Activated T-cell treated with anti-CD3 and anti-CD28 coated beads, Interleukin-2, amount 50 U/mL, for 4 hours (primary cell): ENCODE measurements around the gene DOCK6. TPM values are rescaled to one million over a fixed set of nuclear protein-coding genes. Genes with fewer than 3 reads are reported as not detected.
A peak's percentile ranks its signal among the peaks of the same experiment; 100 is the strongest.

ENCODE experiments used
- ATAC-seq, 2 donors: fragments of 200-7000 bp; cut with Tn5 transposase; one replicate each; pipeline ENCODE4 v1.10.0; 2021
- DNase-seq: peaks from one replicate; pipeline ENCODE4 v3.0.0-alpha.2; 2020
- H3K27me3 Mint-ChIP-seq: one replicate; pipeline ENCODE4 v1.8.0; 2021; ENCODE audit warnings: low read depth, mixed read lengths
- H3K36me3 Mint-ChIP-seq: one replicate; pipeline ENCODE4 v1.8.0; 2022; ENCODE audit warnings: mixed read lengths; ENCODE audit not compliant: insufficient read depth
- H3K4me1 Mint-ChIP-seq: one replicate; pipeline ENCODE4 v1.8.0; 2021; ENCODE audit warnings: low read depth, mixed read lengths
- H3K4me3 Mint-ChIP-seq: one replicate; pipeline ENCODE4 v1.8.0; 2021; ENCODE audit warnings: mild to moderate bottlenecking, moderate library complexity, mixed read lengths
- H3K9me3 Mint-ChIP-seq: one replicate; pipeline ENCODE4 v1.8.0; 2021; ENCODE audit warnings: mixed read lengths
- total RNA-seq, 3 donors: library from RNA; stranded (reverse); gene quantifications; one replicate each; pipeline ENCODE4 v1.2.1, GENCODE V29; 2021

Gene DOCK6
- total RNA-seq = 1 to 10 TPM; 1.7 to 2.9 (median 2.1) TPM

DNA sequence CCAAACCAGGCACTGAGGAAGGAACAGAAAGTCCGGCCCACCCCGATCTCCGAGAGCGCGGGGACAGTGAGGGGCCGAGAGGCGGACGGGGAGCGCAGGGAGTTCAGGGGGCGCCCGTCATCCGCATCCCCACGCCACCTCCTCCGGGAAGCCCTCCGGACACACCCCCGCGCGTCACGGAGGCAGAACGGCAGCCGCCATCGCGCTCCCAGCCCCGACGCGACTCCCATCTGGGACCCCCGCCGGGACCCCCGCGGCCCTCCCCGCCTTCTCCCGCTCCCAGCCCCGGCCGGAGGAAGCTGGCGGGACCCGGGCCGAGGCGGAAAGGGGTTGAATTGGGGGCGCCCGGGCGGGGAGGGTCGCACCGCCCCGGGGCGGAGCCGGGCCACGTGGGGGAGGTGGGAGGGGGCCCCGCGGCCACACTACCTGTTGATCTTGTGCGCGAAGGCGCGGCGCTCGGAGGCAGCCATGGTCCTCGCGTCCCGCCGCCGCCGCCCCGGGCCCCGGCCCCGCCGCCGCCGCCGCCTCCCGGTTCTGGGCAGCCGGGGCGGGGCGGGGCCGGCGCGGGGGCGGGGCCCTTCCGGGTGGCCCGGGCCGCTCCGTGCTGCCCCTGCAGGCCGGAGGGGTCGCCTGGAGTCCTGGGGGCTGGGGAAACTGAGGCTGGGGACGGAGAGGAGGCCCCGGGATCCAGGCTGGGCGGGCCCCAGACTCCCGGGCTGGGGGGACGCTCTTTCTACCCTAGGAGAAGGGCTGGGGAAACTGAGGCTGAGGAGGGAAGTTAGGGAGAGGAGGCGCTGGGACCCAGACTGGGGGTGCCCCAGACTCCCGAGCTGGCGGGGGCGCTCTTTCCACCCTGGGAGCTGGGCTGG, at the start of gene DOCK6:
TSS of gene DOCK6 (minus strand) at position 554 of the 869 bp plus-strand sequence. CDS start at position 470, 84 bp downstream.
- Mint-ChIP-seq H3K36me3 (no peaks in the 10 kb centered on the region), H3K9me3 (no peaks in the 10 kb centered on the region), H3K4me3 (peak within 1 kb of the TSS; percentile 74), H3K27me3 (peaks cover 54% of the 10 kb centered on the region), H3K4me1 (peaks cover 4% of the 10 kb centered on the region)
- ATAC-seq (peak; percentile 67 to 70), DNase-seq (no peak)

GRCh38 chr19:11306337-11306736, 44.0 kb upstream of the DOCK6 start:
- Mint-ChIP-seq H3K27me3 (peaks cover 14% of the 10 kb centered on the region), H3K4me3 (no peak overlapping the region), H3K9me3 (no peaks in the 10 kb centered on the region), H3K4me1 (no peaks in the 10 kb centered on the region), H3K36me3 (no peaks in the 10 kb centered on the region)
- no peak for DNase-seq
- ATAC-seq = no peak

GRCh38 chr19:11304936-11305335, 42.6 kb upstream of the DOCK6 start:
- Mint-ChIP-seq H3K27me3 (peaks cover 14% of the 10 kb centered on the region), H3K4me3 (no peak overlapping the region), H3K4me1 (no peaks in the 10 kb centered on the region), H3K36me3 (no peaks in the 10 kb centered on the region), H3K9me3 (no peaks in the 10 kb centered on the region)
- ATAC-seq (no peak), DNase-seq (no peak)

- no peaks in the 10 kb centered on the region for H3K9me3 Mint-ChIP-seq
- peaks cover 8% of the 10 kb centered on the region for H3K27me3 Mint-ChIP-seq
- H3K36me3 Mint-ChIP-seq = no peaks in the 10 kb centered on the region
- no peak overlapping the region for H3K4me3 Mint-ChIP-seq
- DNase-seq (no peak), ATAC-seq (no peak)
- H3K4me1 Mint-ChIP-seq = no peaks in the 10 kb centered on the region
Observed at GRCh38 chr19:11300811-11301120, 38.4 kb upstream of the DOCK6 start.

DNA sequence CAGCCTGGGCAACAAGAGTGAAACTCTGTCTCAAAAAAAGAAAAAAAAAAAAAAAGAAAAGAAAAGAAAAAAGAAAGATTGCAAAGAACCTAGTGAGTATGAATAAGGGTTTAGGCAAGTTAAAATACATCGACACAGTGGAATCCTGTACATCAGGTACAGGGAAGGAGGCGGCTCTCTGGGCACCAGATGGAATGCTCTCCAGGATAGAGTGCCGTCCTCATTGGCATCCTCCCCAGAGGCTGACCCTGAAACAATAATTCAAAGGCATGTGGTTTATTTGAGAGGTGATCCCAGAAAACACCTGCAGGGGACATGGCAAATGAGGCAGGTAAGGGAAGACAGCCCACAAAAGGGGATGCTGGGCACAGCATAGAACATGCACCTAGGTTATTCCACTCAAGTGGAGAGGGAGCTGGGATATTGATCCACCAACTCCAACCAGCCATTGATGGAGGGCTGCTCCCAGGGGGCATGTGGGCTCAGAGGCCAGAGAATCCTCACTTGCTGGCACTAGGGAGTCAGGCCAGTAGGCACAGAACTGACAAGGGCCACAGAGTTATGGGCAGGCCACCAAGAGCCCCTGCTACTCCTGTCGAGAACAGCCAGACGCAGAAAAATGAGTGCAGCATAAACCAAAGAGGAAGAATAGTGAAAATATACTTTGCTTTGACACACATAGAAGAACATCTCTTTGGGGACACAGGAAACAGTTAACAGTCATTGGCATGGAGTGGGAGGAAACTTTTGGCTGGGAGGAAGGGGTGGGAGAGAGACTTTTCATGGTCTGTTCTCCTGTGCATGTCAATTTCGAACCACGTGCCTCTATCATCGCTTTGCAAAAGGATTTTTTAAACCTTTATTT, 37.9 kb upstream of the DOCK6 start:
- no peak overlapping the region for H3K4me3 Mint-ChIP-seq

GRCh38 chr19:11296264-11296663, 33.9 kb upstream of the DOCK6 start:
- Mint-ChIP-seq H3K36me3 (no peaks in the 10 kb centered on the region), H3K9me3 (no peaks in the 10 kb centered on the region), H3K27me3 (peaks cover 14% of the 10 kb centered on the region), H3K4me3 (no peak overlapping the region), H3K4me1 (peaks cover 9% of the 10 kb centered on the region)
- DNase-seq (no peak), ATAC-seq (no peak)

More for the DNA sequence above, 37.9 kb upstream of the DOCK6 start:
- H3K9me3 Mint-ChIP-seq = no peaks in the 10 kb centered on the region
- DNase-seq = no peak
- H3K36me3 Mint-ChIP-seq = no peaks in the 10 kb centered on the region
- H3K4me1 Mint-ChIP-seq = no peaks in the 10 kb centered on the region
- peaks cover 9% of the 10 kb centered on the region for H3K27me3 Mint-ChIP-seq
- no peak for ATAC-seq

- Mint-ChIP-seq H3K4me1 (peaks cover 9% of the 10 kb centered on the region), H3K4me3 (no peak within 1 kb of the TSS), H3K36me3 (no peaks in the 10 kb centered on the region), H3K9me3 (no peaks in the 10 kb centered on the region), H3K27me3 (peaks cover 17% of the 10 kb centered on the region)
- no peak for ATAC-seq
- DNase-seq = no peak
Observed at GRCh38 chr19:11295665-11296245, 33.4 kb upstream of the DOCK6 start, which contains the start of gene TSPAN16. TSS of gene TSPAN16 (plus strand) at chr19:11296160. CDS start at chr19:11296298, 138 bp downstream.

GRCh38 chr19:11295180-11295579, 32.9 kb upstream of the DOCK6 start:
- Mint-ChIP-seq H3K36me3 (no peaks in the 10 kb centered on the region), H3K27me3 (peaks cover 20% of the 10 kb centered on the region), H3K9me3 (no peaks in the 10 kb centered on the region), H3K4me3 (no peak overlapping the region), H3K4me1 (peaks cover 9% of the 10 kb centered on the region)
- ATAC-seq (no peak), DNase-seq (no peak)

DNA sequence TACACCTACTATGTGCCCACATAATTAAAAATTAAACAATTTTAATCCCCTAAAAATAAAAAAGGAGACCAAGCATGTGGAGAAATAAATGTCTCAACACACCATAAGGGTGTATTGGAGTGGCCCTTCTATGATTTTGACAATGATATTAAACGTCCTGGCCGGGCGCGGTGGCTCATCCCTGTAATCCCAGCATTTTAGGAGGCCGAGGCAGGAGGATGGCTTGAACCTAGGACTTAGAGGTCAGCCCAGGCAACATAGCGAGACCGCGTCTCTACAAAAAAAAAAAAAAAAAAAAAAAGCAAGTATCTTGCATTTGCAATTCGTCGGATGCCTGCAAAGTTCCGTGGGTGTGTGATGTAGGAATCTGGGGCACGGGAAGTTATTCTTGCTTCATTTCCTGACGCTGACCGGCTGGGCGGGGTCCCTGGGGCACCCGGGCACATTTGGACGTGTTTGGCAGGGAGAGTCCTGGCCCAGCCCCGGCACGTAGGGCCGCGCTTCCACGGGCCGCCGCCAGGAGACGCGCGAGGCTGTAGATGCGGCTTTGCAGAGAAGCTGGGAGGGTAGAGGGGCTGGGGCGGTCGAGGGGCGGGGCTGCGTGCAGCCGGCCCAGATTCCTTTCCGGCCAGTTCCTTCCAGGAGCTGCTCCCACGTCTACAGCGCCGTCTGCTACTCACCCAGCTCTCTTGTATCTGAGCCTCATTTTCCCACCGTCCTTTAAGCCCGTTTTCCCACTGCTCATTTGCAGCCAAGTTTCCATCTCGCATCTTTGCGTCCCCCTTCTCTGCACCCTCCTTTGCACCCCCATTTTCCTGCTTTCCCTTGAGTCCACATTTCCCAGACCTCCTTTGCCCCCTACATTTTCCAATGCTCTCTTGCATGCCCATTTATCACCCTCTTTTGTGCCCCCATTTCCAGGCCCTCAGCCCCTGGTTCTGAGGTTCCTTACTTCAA, 31.4 kb upstream of the DOCK6 start:
- peak; percentile 70 for DNase-seq
- Mint-ChIP-seq H3K4me1 (peaks cover 9% of the 10 kb centered on the region), H3K9me3 (no peaks in the 10 kb centered on the region), H3K27me3 (peaks cover 28% of the 10 kb centered on the region), H3K36me3 (no peaks in the 10 kb centered on the region), H3K4me3 (no peak overlapping the region)
- ATAC-seq = peak; percentile 99 to 100

GRCh38 chr19:11291991-11292390, 29.7 kb upstream of the DOCK6 start:
- DNase-seq (no peak), ATAC-seq (no peak)
- no peaks in the 10 kb centered on the region for H3K36me3 Mint-ChIP-seq
- no peak overlapping the region for H3K4me3 Mint-ChIP-seq
- H3K27me3 Mint-ChIP-seq = peaks cover 35% of the 10 kb centered on the region
- H3K9me3 Mint-ChIP-seq = no peaks in the 10 kb centered on the region
- peaks cover 9% of the 10 kb centered on the region for H3K4me1 Mint-ChIP-seq

DNA sequence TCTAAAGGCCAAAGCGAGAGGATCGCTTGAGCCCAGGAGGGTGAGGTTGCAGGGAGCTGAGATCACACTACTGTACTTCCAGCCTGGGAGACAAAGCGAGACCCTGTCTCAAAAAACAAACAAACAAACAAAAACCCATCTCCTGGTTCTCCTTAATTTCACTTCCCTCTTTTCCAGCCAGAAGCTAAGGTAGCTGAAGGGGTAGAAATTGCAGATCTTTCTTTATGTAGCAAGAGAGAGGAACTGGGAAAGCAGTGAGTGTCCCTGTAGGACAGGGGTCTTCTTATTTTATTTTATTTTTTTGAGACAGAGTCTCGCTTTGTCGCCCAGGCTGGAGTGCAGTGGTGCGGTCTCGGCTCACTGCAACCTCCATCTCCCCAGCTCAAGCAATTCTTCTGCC, 29.1 kb upstream of the DOCK6 start:
- ATAC-seq (no peak), DNase-seq (no peak)
- Mint-ChIP-seq H3K4me3 (no peak overlapping the region), H3K4me1 (peaks cover 9% of the 10 kb centered on the region), H3K27me3 (peaks cover 36% of the 10 kb centered on the region), H3K9me3 (no peaks in the 10 kb centered on the region), H3K36me3 (no peaks in the 10 kb centered on the region)

GRCh38 chr19:11290256-11290655, 27.9 kb upstream of the DOCK6 start:
- H3K4me1 Mint-ChIP-seq = peaks cover 9% of the 10 kb centered on the region
- H3K4me3 Mint-ChIP-seq = no peak overlapping the region
- ATAC-seq (no peak), DNase-seq (no peak)
- H3K9me3 Mint-ChIP-seq = no peaks in the 10 kb centered on the region
- peaks cover 37% of the 10 kb centered on the region for H3K27me3 Mint-ChIP-seq
- no peaks in the 10 kb centered on the region for H3K36me3 Mint-ChIP-seq

DNA sequence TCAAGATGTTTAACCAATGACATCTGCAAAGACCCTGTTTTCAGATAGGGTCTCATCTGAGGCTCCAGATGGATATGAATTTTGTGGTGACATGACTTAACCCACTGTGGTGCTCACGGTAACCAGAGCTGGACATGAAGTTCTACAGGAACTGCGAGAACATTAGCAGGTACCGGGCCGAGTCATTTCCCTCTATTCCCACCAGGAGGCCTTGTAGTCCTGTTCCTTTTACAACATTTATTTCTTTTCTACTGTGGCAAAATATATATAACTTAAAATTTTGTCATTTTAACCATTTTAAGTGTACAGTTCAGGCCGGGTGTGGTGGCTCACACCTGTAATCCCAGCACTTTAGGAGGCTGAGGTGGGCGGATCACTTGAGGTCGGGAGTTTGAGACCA, 26.0 kb upstream of the DOCK6 start:
- DNase-seq = no peak
- Mint-ChIP-seq H3K4me1 (peaks cover 1% of the 10 kb centered on the region), H3K27me3 (peaks cover 36% of the 10 kb centered on the region), H3K9me3 (no peaks in the 10 kb centered on the region), H3K36me3 (no peaks in the 10 kb centered on the region), H3K4me3 (no peak overlapping the region)
- ATAC-seq = no peak
